Ramos (cell line): ENCODE measurements around the gene C2CD4B.

ENCODE experiments used
- in situ Hi-C: fragments of 300-500 bp; cut with MboI; formaldehyde crosslinking; loops from one replicate; pipeline ENCODE4 v1.14.3; 2022; ENCODE audit warnings: low sequenced_read_pairs; ENCODE audit not compliant: unreplicated experiment

C2CD4B gene

DNA sequence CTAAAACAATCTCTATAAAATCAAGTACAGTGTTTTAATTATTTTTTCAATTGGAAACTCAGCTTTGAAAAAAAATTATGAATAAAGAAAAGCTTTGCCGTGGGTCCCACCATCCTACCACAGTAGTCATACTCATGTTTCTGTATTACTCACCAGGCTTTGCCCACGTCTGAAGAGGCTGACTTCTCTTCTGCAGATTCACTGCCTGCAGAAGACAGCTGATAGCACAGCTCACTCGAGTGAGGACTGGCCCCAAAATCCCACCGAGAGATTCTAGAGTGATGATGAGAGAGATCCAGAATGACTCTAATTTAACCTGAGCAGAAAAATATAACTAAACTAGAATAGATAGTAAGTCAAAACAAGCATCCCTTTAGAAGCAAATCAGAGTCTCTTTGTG, 11.9 kb downstream of the C2CD4B start:
- in situ Hi-C loops, result no loop called here

DNA sequence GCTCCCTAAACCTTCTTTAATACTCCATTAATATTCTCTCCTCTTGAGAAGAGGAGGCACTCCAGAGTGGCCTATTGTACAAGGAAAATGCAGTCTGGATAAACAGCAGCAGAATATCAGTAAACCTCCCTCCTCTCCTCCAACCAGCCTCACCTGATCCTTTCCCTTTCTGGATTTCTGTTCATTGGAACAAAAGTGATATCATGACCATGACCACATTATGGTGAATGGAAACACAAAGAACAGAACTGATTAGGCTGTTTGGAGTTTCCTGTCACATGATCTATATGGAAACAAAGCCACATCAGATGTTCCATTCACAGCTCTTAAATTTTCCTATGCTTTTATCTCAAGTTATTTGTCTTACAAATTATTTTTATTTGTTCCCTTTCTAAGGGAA, 14.6 kb downstream of the C2CD4B start:
- in situ Hi-C loops, result no loop called here

DNA sequence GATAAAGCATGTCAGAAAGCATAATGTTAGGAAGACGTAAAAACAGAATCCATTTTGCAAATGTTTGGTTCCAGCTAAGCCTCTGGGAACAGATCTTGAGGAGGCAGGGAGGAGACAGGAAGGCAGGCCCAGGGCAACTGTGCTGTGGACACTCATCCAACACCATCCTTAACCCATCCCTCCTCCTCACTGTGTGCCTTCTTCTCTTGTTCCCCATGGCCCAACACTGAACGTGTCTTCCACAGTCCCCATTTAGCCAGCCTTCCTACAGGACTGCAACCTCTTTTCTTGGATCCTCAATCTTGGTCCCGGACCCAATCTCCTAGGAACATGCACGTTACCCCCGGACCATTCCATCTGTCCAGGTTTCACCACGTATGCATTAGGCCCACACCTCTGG, 15.4 kb downstream of the C2CD4B start:
- in situ Hi-C loops, result no loop called here

DNA sequence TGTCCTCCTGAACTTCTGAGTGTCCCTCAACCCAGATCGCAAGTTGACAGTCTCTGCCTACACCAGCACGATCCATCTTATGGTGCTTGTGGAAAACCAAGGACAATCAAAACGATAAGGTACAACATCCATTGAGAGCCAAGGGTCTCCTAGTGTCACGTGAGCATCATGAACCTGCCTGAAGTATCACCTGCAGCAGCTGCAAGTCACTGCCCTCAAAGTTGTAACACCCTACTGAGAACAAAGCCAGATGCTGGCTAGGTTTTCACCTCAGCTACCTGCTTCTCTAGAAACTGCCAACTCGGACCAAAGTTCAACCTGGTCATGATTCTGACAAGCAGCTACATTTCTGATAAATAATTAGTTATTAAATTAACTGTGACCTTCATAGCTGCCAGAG, 17.5 kb downstream of the C2CD4B start:
- in situ Hi-C loops, result no loop called here

DNA sequence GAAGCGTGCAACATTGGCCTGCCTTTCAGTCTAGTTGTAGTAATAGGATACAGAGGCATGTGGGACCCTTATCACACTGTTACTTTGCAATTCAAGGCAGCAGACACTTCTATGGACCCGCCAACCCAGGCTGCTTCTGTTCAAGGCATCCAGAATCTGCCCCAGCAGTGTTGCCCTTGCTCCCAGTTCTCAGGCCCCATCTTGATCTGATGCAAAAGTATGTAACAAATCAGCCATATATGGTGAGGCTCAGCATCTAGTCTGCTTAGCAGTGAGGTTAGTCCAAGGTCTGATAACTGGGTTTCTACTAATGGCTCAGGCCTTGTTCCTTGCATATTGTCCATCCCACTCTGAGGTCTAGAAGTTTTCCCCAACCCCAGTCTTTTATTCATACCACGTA, 17.9 kb downstream of the C2CD4B start:
- in situ Hi-C loops, result no loop called here

DNA sequence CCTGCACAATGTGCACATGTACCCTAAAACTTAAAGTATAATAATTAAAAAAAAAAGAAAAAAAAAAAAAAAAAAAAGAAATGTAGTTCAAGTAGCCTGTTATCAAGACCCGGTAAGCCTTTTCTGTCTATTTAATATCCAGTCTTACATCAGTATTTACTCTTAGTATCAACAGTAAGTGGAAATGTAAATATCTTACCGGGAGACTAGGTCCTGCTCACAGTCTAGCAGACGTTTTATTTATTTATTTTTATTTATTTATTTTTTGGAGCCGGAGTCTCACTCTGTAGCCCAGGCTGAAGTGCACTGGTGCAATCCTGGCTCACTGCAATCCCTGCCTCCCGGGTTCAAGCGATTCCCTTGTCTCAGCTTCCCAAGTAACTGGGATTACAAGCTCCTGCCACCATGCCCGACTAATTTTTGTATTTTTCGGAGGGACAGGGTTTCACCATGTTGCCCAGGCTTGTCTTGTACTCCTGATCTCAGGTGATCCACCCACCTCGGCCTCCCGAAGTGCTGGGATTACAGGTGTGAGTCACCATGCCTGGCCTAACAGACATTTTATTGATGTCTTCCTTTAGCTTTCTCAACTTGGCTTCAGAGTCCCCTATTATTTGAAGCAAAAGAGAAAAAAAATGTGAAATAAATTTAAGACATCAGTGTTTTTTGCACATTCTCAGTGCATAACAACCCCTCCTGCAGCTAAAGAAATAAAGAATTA, 19.9 kb downstream of the C2CD4B start:
- in situ Hi-C loops, result no loop called here

DNA sequence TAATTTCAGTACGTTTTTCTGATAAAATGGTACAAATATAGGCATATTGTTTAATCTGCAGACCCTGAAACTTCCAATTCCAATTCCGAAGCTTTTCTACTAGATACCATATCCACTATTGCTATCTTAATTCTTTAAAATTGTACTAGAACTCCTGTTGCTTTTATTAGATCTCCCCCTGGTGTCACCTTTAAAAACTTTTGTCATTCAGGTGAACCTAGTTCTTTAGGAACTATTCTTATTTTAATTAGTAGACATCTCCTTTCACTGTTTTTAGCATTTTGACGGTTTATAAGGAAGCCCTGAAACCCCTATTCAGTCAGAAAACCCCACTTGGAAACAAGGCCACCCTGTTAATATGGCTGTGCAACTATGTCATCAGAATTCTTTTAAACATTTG, 22.3 kb downstream of the C2CD4B start:
- in situ Hi-C loops, result no loop called here

DNA sequence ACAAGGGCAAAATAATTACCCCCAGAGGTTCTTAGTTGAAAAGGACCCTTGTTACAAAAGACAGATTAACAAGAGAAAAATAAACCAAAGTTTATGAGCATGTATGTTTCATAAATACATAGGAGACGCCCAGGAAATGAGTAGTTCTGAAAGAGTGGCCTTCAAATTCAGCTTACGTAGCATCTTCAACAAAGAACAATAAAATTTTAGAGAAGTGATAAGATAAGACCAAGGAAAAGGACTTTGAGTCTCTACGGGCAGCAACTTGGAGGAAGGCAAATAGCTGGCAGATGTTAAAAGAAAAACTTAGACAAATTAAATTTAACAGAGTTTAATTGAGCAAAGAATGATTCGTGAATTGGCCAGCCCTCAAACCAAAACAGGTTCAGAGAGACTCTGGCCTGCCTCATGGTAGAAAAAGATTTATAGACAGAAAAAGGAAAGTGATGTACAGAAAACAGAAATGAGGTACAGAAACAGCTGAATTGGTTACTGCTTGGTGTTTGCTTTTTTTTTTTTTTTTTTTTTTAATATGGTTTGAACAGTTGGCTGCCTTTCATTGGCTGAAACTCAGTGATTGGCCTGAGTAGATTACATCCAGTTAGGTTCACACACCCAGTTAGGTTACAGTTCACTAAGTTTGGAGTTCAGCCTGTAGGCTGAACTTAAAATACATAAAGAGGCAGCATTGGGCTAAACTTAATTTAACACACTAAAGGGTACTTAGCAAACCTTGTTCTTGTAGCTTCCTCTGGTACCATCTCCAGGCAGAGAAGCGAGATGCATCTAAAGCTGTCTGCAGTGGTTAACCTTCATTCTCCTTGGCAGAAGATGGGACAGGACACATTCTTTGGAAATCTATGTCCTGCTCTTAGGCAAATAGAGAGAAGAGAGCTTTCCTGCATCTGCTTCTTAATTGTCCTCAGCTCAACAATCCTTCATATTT, 23.2 kb downstream of the C2CD4B start:
- in situ Hi-C loops, result no loop called here

DNA sequence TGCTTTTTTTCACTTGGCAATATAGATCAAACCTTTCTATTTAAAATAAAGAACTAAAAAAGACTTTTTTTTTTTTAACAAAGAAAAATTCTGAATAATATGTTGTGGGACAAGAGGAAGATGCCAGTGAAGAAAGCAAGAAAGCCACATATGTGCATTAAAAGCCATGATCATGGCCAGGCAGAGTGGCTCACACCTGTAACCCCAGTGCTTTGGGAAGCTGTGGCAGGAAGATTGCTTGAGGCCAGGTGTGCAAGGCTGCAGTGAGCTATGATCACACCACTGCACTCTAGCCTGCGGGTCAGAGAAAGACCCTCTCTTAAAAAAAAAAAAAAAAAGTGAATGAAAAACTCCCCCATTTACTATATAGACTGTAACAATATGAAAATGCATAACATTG, 23.9 kb downstream of the C2CD4B start:
- in situ Hi-C loops, result no loop called here

DNA sequence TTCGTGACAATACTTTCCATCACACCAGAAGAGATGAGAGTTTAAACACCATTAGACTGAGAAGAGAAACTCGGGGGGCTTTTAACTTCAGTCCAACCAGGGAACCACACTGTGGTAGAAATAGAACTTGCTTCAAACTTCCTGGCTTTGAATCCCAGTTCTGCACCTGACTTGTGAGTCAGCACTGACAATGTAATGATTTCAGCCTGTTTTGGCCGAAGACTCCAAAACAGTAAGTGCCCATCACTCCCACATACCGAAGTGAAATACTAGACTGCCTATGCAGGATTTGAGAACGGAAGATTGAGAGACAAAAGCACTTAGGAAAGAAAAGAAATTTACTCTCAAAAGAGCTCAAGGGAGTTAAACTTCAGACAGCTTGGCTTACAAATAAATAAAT, 27.0 kb downstream of the C2CD4B start:
- in situ Hi-C loops, result no loop called here

DNA sequence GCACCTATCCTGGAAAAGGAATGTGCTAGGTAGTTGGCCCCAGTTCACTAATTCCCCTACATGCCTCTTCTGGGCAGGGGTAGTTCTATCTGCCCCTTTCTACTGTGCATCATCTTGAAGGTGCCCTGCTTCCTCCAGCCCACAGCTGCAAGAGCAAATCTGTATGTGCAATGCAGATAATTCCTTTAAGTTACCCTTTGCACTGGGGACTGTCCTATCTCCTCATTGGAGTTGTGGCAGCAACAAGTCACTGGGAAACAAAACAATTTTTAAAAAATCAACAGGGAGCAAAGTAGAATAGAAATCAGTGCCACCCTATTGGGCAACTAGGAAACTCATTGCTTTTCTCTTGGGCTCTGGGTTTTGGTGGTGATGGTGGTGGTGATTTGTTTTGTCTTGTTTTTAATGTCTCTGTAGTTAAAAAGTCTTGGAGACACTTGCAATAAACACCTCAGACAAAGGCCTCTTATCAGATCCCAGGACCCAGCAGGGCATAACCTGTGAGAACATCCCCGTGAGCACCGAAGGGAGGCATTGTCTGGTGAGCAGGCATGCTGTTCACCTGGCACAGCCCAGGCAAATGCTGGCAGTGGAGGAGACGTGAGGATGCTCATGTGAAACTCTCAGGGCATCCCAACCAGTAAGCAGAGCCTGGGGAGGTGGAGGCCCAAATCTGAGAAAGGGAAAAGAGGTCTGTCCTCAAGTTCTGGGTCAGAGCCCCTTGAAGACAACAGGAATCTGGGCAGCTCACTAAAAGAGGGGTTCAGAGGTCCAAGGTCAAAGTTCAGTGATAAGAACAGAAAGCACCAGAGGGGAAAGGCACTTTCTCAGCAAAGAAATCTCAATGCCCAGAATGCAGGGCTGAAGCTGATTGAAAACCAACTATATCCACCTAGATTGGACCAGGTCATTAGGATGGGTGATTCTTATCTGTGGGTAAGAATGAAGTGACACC, 27.9 kb downstream of the C2CD4B start:
- in situ Hi-C loops, result no loop called here

DNA sequence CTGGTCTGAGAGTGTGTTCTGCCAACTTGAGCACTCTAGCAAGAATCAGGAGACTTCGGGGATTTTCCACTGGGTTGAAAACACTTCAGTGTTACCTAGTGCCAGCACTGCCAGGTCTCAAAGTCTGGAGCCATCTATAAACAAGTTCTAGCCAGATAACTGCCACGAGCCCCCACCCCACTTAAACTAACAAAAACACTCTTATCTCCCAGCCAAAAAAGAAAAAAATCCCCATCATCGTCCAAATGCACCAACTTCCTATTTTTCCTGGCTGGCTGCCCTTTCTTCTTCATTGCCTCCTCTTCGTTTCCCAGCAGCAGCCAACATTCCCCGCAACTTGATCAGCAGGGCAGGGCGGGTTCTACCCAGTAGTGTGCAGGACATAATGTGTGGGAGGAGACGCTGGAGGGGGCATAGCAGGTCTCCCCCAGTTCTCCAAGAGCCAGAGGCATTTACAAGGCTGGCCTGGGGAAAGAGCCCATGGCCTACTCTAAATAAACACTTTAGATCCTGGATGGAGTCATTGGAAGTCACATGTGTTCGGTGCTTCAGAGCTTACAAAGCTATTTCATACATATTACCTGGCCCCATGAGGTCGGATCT, 29.5 kb downstream of the C2CD4B start:
- in situ Hi-C loops, result no loop called here

DNA sequence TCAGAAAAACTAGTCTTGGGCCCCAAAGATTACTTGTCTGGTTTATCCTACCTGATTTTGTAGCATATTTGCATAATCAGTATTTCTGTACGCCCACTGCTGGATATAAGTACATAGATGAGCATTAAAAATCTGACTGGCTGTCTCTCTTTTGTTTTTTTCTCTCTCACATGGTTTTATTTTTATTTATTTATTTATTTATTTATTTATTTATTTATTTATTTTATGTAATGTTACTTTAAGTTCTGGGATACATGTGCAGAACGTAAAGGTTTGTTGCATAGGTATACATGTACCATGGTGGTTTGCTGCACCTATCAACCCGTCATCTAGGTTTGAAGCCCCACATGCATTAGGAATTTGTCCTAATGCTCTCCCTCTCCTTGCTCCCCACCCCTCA, 31.9 kb downstream of the C2CD4B start:
- in situ Hi-C loops, result no loop called here

DNA sequence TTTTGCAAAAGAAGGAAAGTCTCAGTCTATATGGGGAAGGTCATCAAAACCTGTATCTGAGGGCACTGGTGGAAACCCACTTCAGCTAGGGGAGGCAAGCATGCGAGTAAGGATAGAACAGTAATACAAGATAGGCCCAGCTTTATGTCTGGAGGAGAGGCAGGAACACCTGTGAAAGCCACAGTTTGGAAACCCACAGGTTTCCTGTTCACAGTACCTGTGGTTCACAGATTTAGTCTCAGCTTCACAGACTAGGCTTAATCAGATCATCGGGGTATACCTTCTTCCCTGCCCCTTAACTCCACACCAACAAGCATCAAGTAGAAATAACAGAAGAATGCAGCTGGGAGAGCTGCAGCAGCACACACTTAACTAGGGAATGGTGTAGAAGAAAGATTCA, 36.2 kb downstream of the C2CD4B start:
- in situ Hi-C loops, result no loop called here

DNA sequence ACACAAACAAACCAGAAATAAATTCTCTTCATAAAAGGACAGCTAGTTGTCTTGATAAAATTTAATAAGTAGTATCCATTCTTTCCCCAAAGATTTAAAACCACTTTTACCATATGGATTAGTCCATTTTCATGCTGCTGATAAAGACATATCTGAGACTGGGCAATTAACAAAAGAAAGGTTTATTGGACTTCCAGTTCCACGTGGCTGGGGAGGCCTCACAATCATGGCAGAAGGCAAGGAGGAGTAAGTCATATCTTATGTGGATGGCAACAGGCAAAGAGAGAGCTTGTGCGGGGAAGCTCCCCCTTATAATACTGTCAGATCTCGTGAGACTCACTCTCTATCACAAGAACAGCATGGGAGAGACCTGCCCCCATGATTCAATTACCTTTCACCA, 38.7 kb downstream of the C2CD4B start:
- in situ Hi-C loops, result no loop called here

DNA sequence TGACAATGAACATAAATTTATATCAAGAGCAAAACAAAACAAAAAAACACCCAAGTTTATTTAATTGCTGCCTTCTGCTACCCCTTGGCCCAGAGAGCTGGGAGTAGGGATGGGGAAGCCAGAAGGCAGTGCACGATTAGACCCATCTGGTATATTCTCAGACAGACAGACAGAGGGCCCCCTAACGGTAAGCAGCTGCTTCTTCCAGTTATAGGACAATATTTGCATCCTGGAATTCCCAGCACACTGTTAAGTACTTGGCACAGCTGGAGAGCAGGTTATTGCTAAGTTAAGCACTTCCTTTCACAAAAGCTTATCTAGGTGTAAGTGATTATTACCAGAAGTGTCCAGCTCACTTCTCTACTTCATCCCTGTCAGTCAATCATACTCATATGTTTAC, 39.3 kb downstream of the C2CD4B start:
- in situ Hi-C loops, result no loop called here

DNA sequence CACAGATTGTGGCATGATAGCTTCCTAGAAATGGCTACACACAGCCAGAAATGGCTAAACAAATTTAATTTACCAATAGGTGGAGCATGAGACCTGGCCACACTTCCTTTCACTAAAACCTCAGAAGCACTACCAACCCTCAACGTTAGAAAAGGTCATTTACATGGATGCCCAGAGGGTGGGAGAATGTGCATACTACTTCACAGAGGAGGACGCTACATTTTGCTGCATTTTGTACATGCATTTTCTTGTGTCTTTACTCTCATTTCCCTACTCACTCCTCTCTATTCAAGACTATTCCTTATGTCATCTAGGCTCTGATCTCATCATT, 40.1 kb downstream of the C2CD4B start:
- in situ Hi-C loops, result no loop called here

DNA sequence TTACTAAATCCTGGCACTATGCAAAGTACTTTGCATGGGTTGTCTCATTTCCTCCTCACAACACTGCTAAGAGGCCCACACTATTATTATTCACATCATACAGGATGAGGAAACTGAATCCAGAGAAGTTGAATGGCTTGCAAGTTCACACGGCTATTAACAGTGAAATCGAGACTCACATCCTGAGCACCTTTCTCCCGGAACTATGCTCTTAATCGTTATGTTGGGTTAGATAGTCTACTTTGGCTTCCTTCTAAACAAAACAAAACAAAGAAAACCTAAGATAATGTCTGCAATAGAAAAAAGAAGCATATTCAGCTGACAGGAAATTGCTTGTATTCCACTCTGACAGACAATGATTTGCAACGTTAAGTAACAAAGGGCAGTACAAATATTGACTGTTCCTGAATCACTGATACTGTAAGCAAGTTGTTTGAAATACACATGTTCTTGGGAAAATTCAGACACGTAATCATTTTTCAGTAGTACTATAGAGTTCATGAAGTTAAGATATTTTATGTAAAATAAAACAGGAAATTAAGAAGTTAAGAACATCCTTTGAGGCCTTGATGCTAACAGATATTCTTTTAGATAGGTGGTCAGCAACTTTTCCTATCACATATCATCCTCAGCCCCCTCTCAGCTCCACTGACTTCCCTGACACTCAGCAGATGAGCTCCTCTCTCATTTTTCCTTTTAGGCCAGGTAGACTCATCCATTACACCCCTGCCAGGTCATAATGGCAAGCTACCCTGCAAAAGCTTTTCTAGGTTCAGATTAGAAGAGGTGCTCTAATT, 40.7 kb downstream of the C2CD4B start:
- in situ Hi-C loops, result no loop called here

DNA sequence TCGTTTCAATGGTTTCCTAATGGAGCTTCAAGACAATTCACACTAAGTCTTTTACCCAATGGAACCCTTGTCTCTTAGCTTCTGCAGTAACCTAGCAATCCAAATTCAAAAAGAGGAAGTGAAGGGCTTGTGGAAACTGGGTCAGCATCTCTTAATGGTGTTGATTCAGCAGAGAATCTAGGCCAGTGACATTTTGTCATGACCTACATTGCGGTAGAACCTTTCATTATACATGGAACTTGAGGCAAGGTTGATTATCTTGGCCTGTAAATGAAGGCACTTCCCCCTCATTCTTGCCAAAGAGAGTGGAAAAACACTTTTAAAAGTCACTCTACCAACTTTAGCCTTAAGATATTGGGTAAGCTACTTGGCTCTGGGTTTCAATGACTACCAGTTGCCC, 42.8 kb downstream of the C2CD4B start:
- in situ Hi-C loops, result no loop called here
